Activated CD8-positive, alpha-beta memory T cell treated with anti-CD3 and anti-CD28 coated beads, Interleukin-2, amount 50 U/mL, for 4 hours (primary cell): ENCODE data around the gene KCNMB2.

Source experiments
- DNase-seq: peaks from one replicate; pipeline ENCODE4 v3.0.0-alpha.2; 2020

Gene KCNMB2

GRCh38 chr3:178765472-178765871 lies 229.2 kb downstream of the KCNMB2 start:
- no peak for DNase-seq

- DNase-seq = no peak
Measured at GRCh38 chr3:178767581-178767980, 231.3 kb downstream of the KCNMB2 start.

GRCh38 chr3:178768072-178768864 lies 232.0 kb downstream of the KCNMB2 start:
- DNase-seq = no peak

GRCh38 chr3:178771511-178771910 lies 235.3 kb downstream of the KCNMB2 start:
- DNase-seq = no peak

GRCh38 chr3:178772746-178773145 lies 236.5 kb downstream of the KCNMB2 start:
- DNase-seq = no peak

- DNase-seq = no peak
Measured at GRCh38 chr3:178773358-178773757, 237.1 kb downstream of the KCNMB2 start.

- DNase-seq = no peak
Measured at GRCh38 chr3:178777718-178778411, 241.6 kb downstream of the KCNMB2 start.

- DNase-seq = no peak
Measured at GRCh38 chr3:178778589-178778988, 242.4 kb downstream of the KCNMB2 start.

GRCh38 chr3:178785961-178786360 lies 249.7 kb downstream of the KCNMB2 start:
- DNase-seq = no peak

- DNase-seq = no peak
Measured at GRCh38 chr3:178787960-178788359, 251.7 kb downstream of the KCNMB2 start.

GRCh38 chr3:178794711-178795110 lies 258.5 kb downstream of the KCNMB2 start:
- DNase-seq = no peak

GRCh38 chr3:178795349-178795748 lies 259.1 kb downstream of the KCNMB2 start:
- DNase-seq = no peak

GRCh38 chr3:178802259-178802658 lies 266.0 kb downstream of the KCNMB2 start:
- no peak for DNase-seq

GRCh38 chr3:178802993-178803693 lies 266.9 kb downstream of the KCNMB2 start:
- no peak for DNase-seq

- DNase-seq = no peak
Measured at GRCh38 chr3:178804606-178805005, 268.4 kb downstream of the KCNMB2 start.

- no peak for DNase-seq
Measured at GRCh38 chr3:178805741-178806140, 269.5 kb downstream of the KCNMB2 start.

GRCh38 chr3:178806651-178807050 lies 270.4 kb downstream of the KCNMB2 start:
- no peak for DNase-seq

GRCh38 chr3:178807694-178808093 lies 271.5 kb downstream of the KCNMB2 start:
- DNase-seq = no peak

GRCh38 chr3:178808748-178809147 lies 272.5 kb downstream of the KCNMB2 start:
- DNase-seq = no peak

GRCh38 chr3:178810181-178810580 lies 273.9 kb downstream of the KCNMB2 start:
- no peak for DNase-seq

GRCh38 chr3:178822722-178823121 lies 286.5 kb downstream of the KCNMB2 start:
- no peak for DNase-seq

- DNase-seq = no peak
Measured at GRCh38 chr3:178823150-178823549, 286.9 kb downstream of the KCNMB2 start.

- DNase-seq = no peak
Measured at GRCh38 chr3:178823591-178824246, 287.5 kb downstream of the KCNMB2 start.
